IPS-18a (cell line): Measurements from ENCODE around the gene SSR3.
"Not testable (repeated sequence)": the region's sequence is repeated elsewhere in the genome, so short reads cannot be mapped to it uniquely, and the experiment has no call there.

Experiments used
- H3K27ac ChIP-seq: one replicate; pipeline ENCODE4 v1.5.1; 2013; ENCODE audit warnings: low read length
- H3K27me3 ChIP-seq: one replicate; pipeline ENCODE4 v1.6.1; 2013; ENCODE audit warnings: mild to moderate bottlenecking, low read length; ENCODE audit not compliant: control insufficient read depth, insufficient read depth
- H3K36me3 ChIP-seq: one replicate; pipeline ENCODE4 v1.6.1; 2013; ENCODE audit warnings: low read depth, low read length; ENCODE audit not compliant: control insufficient read depth
- H3K4me1 ChIP-seq: one replicate; pipeline ENCODE4 v1.6.1; 2013; ENCODE audit warnings: low read depth, low read length; ENCODE audit not compliant: control insufficient read depth
- H3K4me3 ChIP-seq: one replicate; pipeline ENCODE4 v1.5.1; 2013; ENCODE audit warnings: low read length
- H3K9ac ChIP-seq: one replicate; pipeline ENCODE4 v1.6.1; 2013; ENCODE audit warnings: mild to moderate bottlenecking, low read length, moderate library complexity
- H3K9me3 ChIP-seq: one replicate; pipeline ENCODE4 v1.6.1; 2013; ENCODE audit warnings: low read depth, low read length; ENCODE audit not compliant: control insufficient read depth

The SSR3 gene

DNA sequence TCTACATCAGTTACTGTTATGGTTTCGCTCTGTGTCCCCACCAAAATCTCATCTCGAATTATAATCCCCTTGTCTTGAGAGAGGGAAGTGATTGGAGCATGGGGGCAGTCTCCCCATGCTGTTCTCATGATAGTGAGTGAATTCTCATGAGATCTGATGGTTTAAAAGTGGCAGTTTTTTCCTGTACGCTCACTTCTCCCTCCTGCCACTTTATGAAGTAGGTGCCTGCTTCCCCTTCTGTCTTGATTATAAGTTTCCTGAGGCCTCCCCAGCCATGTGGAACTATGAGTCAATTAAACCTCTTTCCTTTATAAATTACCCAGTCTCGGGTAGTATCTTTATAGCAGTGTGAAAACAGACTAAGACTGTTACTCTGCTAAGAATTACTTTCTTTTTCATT, 15.0 kb upstream of the SSR3 start:
- H3K4me3 ChIP-seq, H3K9ac ChIP-seq, H3K4me1 ChIP-seq, H3K9me3 ChIP-seq, H3K27ac ChIP-seq, H3K36me3 ChIP-seq, H3K27me3 ChIP-seq: not testable (repeated sequence)

DNA sequence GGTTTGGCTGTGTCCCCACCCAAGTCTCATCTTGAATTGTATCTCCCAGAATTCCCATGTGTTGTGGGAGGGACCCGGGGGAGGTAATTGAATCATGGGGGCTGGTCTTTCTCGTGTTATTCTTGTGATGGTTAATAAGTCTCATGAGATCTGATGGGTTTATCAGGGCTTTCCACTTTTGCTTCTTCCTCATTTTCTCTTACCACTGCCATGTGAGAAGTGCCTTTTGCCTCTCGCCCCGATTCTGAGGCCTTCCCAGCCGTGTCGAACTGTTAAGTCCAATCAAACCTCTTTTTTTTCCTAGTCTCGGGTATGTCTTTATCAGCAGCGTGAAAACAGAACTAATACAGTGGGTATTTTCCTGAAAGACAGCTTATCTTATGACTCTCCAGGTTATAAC, 14.1 kb upstream of the SSR3 start:
- not testable (repeated sequence) for H3K9ac ChIP-seq, H3K36me3 ChIP-seq, H3K9me3 ChIP-seq, H3K4me3 ChIP-seq, H3K27me3 ChIP-seq, H3K27ac ChIP-seq, H3K4me1 ChIP-seq

DNA sequence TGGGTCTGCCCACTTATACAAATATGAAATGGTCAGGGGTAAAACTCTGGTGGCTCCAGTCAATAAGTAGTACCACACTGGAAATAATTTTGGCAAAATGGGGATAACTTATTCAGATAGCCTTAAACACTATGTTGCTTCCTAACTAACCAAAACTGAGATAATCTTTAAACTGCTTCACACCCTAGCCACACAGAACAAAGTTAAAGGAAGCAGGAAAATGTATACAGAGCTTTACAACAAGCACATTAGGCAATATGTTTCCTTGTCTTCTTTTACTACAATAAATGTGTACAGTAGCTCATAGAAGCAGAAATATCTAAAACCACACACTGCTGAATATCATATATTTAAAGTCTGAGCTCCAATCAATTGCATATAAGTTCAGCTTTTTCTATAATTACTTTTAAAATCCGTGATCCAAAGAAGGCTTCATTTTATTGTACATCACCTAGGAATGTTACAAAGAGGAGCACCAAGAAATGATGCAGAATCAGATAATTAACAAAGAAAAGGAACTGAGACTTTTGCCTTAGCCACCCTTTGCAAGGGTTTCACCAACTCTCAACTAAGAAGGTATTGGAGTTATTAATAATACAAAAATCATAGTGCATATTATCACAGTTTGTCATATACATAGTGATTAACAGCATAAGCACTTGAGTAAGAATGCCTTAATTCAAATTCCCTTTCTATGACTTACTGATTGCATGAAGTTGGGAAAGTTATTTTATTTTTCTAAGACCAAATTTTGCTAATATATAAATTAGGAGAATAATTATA, 9.2 kb upstream of the SSR3 start:
- Histone ChIP-seq H3K27me3 (no peaks in the 10 kb centered on the region), H3K36me3 (no peaks in the 10 kb centered on the region), H3K9me3 (no peaks in the 10 kb centered on the region), H3K4me3 (no peak overlapping the region), H3K9ac (no peak overlapping the region), H3K27ac (no peak overlapping the region), H3K4me1 (no peaks in the 10 kb centered on the region)

DNA sequence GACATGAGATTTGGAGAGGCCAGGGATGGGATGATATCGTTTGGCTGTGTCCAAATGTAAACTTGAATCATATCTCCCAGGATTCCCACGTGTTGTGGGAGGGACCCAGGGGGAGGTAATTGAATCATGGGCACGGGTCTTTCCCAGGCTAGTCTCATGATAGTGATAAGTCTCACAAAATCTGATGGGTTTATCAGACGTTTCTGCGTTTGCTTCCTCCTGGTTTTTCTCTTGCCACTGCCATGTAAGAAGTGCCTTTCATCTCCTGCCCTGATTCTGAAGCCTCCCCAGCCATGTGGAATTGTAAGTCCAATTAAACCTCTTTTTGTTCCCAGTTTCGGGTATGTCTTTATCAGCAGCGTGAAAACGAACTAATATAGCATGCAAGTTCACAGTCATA, 7.6 kb upstream of the SSR3 start:
- H3K9me3 ChIP-seq, H3K36me3 ChIP-seq, H3K4me1 ChIP-seq, H3K27me3 ChIP-seq, H3K27ac ChIP-seq, H3K4me3 ChIP-seq, H3K9ac ChIP-seq: not testable (repeated sequence)

DNA sequence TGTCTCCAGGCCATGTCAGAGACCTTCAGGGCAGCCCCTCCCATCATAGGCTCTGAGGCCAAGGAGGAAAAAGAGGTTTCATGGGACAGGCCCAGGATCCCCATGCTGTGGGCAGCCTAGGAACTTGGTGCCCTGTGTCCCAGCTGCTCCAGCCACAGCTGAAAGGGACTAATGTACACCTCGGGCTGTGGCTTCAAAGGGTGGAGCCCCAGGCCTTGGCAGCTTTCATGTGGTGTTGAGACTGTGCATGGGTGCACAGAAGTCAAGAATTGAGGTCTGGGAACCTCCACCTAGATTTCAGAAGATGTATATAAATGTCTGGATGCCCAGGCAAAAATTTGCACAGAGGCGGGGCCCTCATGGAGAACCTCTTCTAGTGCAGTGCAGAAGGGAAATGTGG, 6.6 kb upstream of the SSR3 start:
- no peaks in the 10 kb centered on the region for H3K4me1 ChIP-seq
- no peak overlapping the region for H3K27ac ChIP-seq
- no peak overlapping the region for H3K9ac ChIP-seq
- no peaks in the 10 kb centered on the region for H3K27me3 ChIP-seq
- no peak overlapping the region for H3K4me3 ChIP-seq
- H3K9me3 ChIP-seq = no peaks in the 10 kb centered on the region
- no peaks in the 10 kb centered on the region for H3K36me3 ChIP-seq

DNA sequence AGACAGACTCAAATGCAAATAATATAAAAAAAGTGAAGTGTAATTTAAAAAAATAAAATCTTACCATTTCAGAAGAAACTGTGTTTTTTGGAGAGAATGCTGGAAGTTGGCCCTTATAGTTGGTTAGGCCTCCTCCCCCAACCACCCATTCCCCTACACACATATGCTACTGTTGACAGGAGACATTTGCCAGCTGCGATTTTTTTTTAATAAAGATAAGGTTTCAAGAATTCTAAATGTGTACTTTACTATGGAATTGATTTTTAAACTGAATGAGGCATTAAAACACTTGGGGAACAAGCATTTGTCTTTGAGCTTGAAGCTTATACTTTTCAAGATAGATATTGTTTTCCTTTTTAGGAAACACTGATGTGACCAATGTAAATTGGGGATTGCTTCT, 4.4 kb upstream of the SSR3 start:
- H3K36me3 ChIP-seq = no peaks in the 10 kb centered on the region
- no peaks in the 10 kb centered on the region for H3K27me3 ChIP-seq
- no peaks in the 10 kb centered on the region for H3K4me1 ChIP-seq
- no peaks in the 10 kb centered on the region for H3K9me3 ChIP-seq
- no peak overlapping the region for H3K4me3 ChIP-seq
- H3K27ac ChIP-seq = no peak overlapping the region
- no peak overlapping the region for H3K9ac ChIP-seq

DNA sequence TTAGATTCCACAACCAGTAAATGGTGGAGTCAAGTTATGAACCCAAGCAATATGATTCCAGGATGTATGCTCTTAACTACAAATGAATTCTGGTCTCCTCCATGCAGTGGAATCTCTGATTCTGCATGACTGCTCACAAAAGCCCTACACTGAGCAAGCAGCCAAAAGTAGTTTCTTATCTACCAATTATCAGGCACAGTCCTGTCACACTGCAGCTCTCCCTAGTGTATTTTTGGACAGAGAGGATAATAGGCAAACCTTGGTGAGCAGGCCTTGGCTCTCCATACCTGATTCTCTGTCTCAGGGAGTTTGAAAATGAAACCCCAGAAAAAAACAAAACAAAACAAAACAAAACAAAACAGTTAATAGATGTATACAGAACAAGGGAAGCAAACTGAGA, 3.5 kb upstream of the SSR3 start:
- no peak overlapping the region for H3K9ac ChIP-seq
- no peaks in the 10 kb centered on the region for H3K4me1 ChIP-seq
- no peaks in the 10 kb centered on the region for H3K27me3 ChIP-seq
- no peak overlapping the region for H3K27ac ChIP-seq
- H3K9me3 ChIP-seq = no peaks in the 10 kb centered on the region
- no peaks in the 10 kb centered on the region for H3K36me3 ChIP-seq
- H3K4me3 ChIP-seq = no peak overlapping the region

DNA sequence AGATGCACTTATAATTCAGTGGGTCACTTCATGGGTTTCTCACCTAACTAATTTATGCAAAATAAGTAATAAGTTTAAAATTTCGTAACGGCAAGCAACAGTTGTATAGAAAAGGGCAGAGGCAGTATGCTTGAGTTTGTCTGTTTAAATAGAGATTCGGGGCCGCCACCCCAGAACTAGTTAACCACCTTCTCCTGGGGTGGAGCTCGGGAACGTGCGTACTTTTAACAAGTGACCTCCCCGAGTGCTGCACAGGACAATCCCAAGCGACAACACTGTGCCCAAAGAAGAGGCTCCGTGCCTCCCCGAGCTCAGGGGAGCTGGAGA, 439 bp downstream of the SSR3 start:
- Histone ChIP-seq H3K36me3 (peaks cover 30% of the 10 kb centered on the region), H3K27me3 (no peaks in the 10 kb centered on the region), H3K9me3 (no peaks in the 10 kb centered on the region), H3K4me1 (no peaks in the 10 kb centered on the region), H3K4me3 (peak overlapping the region; percentile 97), H3K27ac (peak overlapping the region; percentile 92), H3K9ac (peak overlapping the region; percentile 96)

DNA sequence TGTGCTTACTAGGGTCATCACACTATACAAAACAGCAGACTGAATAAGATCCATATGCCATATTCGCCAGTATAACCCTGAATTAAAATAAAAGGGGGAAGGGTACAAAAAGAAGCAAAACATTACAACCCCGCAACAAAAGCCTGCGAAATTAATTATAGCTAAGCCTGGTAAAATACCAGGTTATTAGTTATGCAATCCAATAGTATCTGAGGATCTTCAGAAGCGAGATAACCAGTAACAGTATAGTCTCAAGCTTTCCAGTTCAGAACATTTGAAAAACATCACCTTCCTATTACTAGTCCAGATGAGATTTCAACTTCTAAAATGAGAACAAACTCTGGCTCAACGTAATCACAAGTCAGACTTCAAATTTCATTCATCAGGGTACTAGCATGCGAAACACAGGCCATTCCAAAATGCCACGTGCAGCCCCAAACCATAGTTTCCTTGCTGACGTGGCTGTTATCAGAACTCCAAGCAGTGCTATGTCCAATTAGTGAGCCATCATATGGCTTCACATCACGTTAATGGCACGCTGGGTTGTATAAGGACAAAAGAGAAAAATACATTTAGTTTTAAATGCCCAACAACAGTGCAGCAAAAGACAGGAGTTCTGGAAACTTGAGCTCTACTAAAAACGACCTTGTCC, 1.1 kb downstream of the SSR3 start:
- H3K27ac ChIP-seq = peak overlapping the region; percentile 92
- no peaks in the 10 kb centered on the region for H3K4me1 ChIP-seq
- H3K9ac ChIP-seq = peak overlapping the region; percentile 96
- H3K27me3 ChIP-seq = no peaks in the 10 kb centered on the region
- H3K36me3 ChIP-seq = peaks cover 37% of the 10 kb centered on the region
- H3K9me3 ChIP-seq = no peaks in the 10 kb centered on the region
- H3K4me3 ChIP-seq = peak overlapping the region; percentile 97

DNA sequence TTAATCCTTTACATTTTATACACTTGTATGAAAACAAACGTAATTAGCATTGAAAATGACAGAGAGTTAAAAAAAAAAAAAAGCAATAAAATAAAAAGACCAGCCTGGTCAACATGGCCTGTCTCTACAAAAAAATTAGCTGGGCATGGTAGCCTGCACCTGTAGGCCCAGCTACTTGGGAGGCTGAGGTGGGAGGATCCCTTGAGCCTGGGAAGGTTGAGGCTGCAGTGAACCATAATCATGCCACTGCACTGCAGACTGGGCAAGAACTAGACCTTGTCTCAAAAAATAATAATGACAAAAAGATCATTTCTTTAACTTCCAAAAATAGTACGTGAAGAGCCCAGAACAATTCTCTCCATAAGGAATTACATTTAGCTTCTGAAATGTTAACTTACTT, 1.9 kb downstream of the SSR3 start:
- Histone ChIP-seq H3K4me1 (no peaks in the 10 kb centered on the region), H3K36me3 (peaks cover 45% of the 10 kb centered on the region), H3K4me3 (peak overlapping the region; percentile 97), H3K9ac (no peak overlapping the region), H3K27ac (no peak overlapping the region), H3K27me3 (no peaks in the 10 kb centered on the region), H3K9me3 (no peaks in the 10 kb centered on the region)

DNA sequence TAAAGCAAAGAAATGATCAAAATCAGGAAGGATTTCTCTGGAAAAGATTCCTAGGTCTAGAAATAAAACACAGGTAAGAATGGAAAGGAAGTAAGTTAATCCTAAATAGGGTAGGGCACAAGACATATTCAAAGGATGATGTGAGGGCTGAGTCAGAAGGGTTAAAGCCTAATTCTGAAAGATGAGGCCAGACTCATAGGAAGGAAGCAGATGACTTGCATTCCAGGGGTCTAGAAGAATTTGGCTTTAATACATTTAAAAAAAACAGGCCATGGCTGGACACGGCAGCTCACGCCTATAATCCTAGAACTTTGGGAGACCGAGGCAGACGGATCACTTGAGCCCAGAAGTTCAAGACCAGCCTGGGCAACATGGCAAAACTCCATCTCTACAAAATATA, 3.2 kb downstream of the SSR3 start:
- H3K4me3 ChIP-seq = no peak overlapping the region
- no peak overlapping the region for H3K27ac ChIP-seq
- no peak overlapping the region for H3K9ac ChIP-seq
- H3K9me3 ChIP-seq = no peaks in the 10 kb centered on the region
- no peaks in the 10 kb centered on the region for H3K27me3 ChIP-seq
- peaks cover 58% of the 10 kb centered on the region for H3K36me3 ChIP-seq
- H3K4me1 ChIP-seq = no peaks in the 10 kb centered on the region

DNA sequence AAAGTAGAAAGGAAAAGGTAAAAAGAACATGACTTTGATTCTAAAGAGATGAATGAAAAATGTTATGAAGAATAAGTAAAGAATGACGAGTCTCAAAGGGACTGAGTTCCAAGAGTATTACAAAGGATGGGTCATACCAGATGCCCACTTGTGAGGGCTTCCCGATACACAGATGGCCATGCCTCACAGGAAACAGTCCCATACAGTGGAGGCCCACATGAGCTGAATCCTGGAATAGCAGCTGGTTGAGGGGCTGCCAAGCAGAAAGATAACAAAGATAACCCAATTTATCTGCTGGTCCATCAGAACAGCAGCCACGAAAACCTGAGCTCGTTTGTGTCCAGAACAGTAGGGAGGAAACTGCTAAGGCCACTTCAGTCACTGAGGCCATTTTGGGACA, 3.7 kb downstream of the SSR3 start:
- H3K9ac ChIP-seq = no peak overlapping the region
- no peaks in the 10 kb centered on the region for H3K27me3 ChIP-seq
- H3K36me3 ChIP-seq = peaks cover 62% of the 10 kb centered on the region
- no peaks in the 10 kb centered on the region for H3K4me1 ChIP-seq
- no peaks in the 10 kb centered on the region for H3K9me3 ChIP-seq
- no peak overlapping the region for H3K27ac ChIP-seq
- H3K4me3 ChIP-seq = no peak overlapping the region
